ENCODE results near the gene SMURF1. TPM values are rescaled to one million over a fixed set of nuclear protein-coding genes. Genes with fewer than 3 reads are reported as not detected.

Gene SMURF1
- total and polyA plus RNA-seq, 5 experiments from 2014 or later: 0.95 to 29.1 (median 3.2) TPM

- POLR2A ChIA-PET: no interaction called here
- no peak for ATAC-seq
- peaks cover 17 to 54% (median 30%) of the 10 kb centered on the region in 4 donors for H3K4me1 Mint-ChIP-seq
Observed at GRCh38 chr7:99086532-99086931, 57.4 kb downstream of the SMURF1 start.

GRCh38 chr7:99083733-99084132, 60.2 kb downstream of the SMURF1 start:
- H3K4me1 Mint-ChIP-seq: peaks cover 21 to 56% (median 47%) of the 10 kb centered on the region in 4 donors
- H3K27ac Mint-ChIP-seq: no peak overlapping the region
- ATAC-seq: no peak
- H3K9me3 Mint-ChIP-seq: peaks cover 0 to 4% (median 0%) of the 10 kb centered on the region in 9 donors
- peaks cover 0 to 19% (median 19%) of the 10 kb centered on the region in 3 donors for H3K36me3 Mint-ChIP-seq
- POLR2A ChIA-PET: no interaction called here
- H3K4me3 Mint-ChIP-seq: no peak overlapping the region
- H3K27me3 Mint-ChIP-seq: no peaks in the 10 kb centered on the region
- DNase-seq: no peak

More at GRCh38 chr7:99086532-99086931, 57.4 kb downstream of the SMURF1 start:
- no peaks in the 10 kb centered on the region for H3K27me3 Mint-ChIP-seq
- peaks cover 0 to 4% (median 0%) of the 10 kb centered on the region in 9 donors for H3K9me3 Mint-ChIP-seq
- DNase-seq: no peak
- H3K27ac Mint-ChIP-seq: no peak overlapping the region
- peaks cover 0 to 21% (median 16%) of the 10 kb centered on the region in 3 donors for H3K36me3 Mint-ChIP-seq
- H3K4me3 Mint-ChIP-seq: no peak overlapping the region

DNA sequence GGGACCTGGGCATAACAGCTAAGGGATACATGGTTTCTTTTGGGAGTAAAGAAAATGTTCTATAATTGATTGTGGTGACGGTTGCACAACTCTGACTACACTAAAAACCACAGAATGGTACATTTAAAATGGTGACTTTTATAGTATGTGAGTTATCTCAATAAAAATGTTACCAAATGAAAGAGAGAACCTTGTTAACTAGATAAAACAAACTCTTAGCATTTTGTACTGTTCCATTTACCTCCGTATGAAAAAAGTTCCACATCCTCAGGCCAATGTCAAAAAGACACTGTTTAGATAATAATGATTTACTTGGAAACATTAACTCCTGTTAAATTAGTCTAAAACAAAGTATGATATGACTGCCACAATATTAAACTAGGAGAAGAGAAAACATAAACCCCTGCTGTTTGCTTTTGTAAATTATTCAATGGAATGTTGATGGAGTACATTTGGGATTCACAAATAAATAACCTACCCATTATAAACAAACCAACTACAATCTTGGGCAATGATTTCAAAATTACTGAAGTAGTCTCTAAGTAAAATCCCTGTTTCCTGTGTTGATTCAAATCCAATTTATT, 60.7 kb downstream of the SMURF1 start:
- Mint-ChIP-seq H3K9me3 (peaks cover 0 to 4% (median 0%) of the 10 kb centered on the region in 9 donors), H3K36me3 (peaks cover 0 to 17% (median 14%) of the 10 kb centered on the region in 3 donors), H3K27ac (peak overlapping the region in 1 of 10 donors; percentile 22), H3K4me3 (no peak overlapping the region), H3K4me1 (peaks cover 17 to 52% (median 46%) of the 10 kb centered on the region in 4 donors), H3K27me3 (no peaks in the 10 kb centered on the region)
- DNase-seq: no peak
- ATAC-seq: no peak
- POLR2A ChIA-PET: no interaction called here

DNA sequence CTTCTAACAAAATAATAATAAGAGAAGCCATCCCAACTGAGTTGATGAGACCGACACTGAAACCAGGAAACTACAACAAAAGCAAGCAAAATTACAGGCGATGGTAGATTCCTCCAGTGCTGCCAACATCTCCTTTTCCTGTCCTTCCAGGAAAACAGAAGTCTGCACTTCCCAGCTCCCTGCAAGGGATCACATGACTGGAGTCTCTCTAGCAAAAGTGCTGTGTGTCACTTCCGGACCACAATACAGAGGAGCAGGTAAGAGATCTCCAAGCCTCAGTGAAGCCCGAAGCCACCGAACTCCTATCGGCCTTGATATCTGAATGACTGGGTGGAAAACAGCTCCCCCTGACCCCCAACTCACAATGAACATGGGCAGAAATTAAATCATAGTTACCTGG, 63.2 kb downstream of the SMURF1 start:
- Mint-ChIP-seq H3K27me3 (no peaks in the 10 kb centered on the region), H3K4me3 (no peak overlapping the region), H3K36me3 (peaks cover 0 to 6% (median 3%) of the 10 kb centered on the region in 3 donors), H3K9me3 (no peaks in the 10 kb centered on the region), H3K27ac (peak overlapping the region in 3 of 10 donors; percentile 24 to 44 (median 39)), H3K4me1 (peaks cover 19 to 57% (median 52%) of the 10 kb centered on the region in 4 donors)
- DNase-seq (no peak), ATAC-seq (no peak)
- POLR2A ChIA-PET: no interaction called here

DNA sequence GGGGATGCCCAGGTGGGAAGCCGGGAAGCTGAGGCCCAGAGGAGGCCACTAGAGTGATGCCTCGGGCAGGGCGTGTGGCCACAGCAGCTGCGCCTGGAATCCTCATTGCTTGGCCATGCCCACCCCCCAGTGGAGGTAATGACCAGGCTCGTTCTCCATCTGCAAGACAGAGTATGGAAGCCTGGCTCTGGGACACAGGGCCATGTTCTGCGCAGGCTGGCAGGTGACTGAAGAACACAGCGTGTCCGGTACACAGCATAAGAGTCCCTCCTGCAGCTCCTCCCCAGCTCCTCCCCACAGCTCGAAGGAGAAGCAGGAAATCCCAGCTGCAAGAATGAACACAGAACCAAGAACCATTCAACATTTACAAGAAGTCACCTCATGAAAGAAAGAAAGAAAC, 64.8 kb downstream of the SMURF1 start:
- Mint-ChIP-seq H3K27ac (peak overlapping the region in 5 of 10 donors; percentile 11 to 77 (median 30)), H3K9me3 (no peaks in the 10 kb centered on the region), H3K27me3 (no peaks in the 10 kb centered on the region), H3K4me3 (peak overlapping the region in 5 of 10 donors; percentile 8 to 71 (median 12)), H3K36me3 (peaks cover 0 to 6% (median 0%) of the 10 kb centered on the region in 3 donors), H3K4me1 (peaks cover 19 to 54% (median 49%) of the 10 kb centered on the region in 4 donors)
- POLR2A ChIA-PET: interaction anchor here (0.6 kb wide), 1 partner anchor 303 kb away, joined by 6 read pairs; no protein-coding TSS in a partner anchor
- DNase-seq: peak in 2 of 10 donors; percentile 14 to 22
- ATAC-seq: peak in 1 of 2 donors; percentile 66

DNA sequence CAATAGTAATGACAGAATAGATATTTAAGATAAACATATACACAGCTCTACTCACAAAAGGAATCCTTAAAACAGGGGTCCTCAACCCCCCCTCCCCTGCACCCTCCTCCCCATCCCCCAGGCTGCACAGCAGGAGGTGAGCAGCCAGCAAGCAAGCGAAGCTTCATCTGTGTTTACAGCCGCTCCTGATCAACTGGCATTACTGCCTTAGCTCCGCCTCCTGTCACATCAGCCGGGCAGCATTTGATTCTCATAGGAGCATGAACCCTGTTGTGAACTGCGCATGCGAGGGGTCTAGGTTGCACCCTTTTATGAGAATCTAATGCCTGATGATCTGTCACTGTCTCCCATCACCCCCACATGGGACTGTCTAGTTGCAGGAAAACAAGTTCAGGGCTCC, 65.5 kb downstream of the SMURF1 start:
- Mint-ChIP-seq H3K27me3 (no peaks in the 10 kb centered on the region), H3K9me3 (no peaks in the 10 kb centered on the region), H3K4me3 (no peak overlapping the region), H3K27ac (peak overlapping the region in 2 of 10 donors; percentile 12 to 41), H3K4me1 (peaks cover 17 to 47% (median 44%) of the 10 kb centered on the region in 4 donors), H3K36me3 (peaks cover 0 to 6% (median 0%) of the 10 kb centered on the region in 3 donors)
- DNase-seq (no peak), ATAC-seq (no peak)
- POLR2A ChIA-PET: interaction anchor here (0.6 kb wide), 1 partner anchor 304 kb away, joined by 6 read pairs; no protein-coding TSS in a partner anchor

DNA sequence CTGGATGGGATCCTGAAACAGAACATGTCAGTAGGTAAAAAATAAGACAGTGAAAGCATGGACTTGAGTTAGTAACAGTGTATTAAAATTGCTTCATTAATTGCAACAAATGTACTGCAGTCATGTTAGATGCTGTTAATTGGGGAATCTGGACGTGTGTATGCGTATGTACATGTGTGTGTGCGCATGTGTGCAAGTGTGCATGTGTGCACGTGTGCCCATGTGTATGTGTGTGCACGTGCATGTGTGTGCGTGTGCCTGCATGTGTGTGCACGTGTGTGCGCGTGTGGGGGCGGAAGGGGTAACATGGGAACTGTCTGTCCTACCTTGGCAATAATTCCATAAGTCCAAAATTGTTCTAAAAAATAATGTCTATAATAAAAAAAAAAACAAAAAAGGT, 67.3 kb downstream of the SMURF1 start:
- H3K4me3 Mint-ChIP-seq: no peak overlapping the region
- H3K27ac Mint-ChIP-seq: peak overlapping the region in 2 of 10 donors; percentile 2 to 58
- POLR2A ChIA-PET: no interaction called here
- ATAC-seq (no peak), DNase-seq (no peak)
- H3K36me3 Mint-ChIP-seq: peaks cover 0 to 3% (median 0%) of the 10 kb centered on the region in 3 donors
- H3K27me3 Mint-ChIP-seq: no peaks in the 10 kb centered on the region
- H3K4me1 Mint-ChIP-seq: peaks cover 16 to 38% (median 32%) of the 10 kb centered on the region in 4 donors
- H3K9me3 Mint-ChIP-seq: no peaks in the 10 kb centered on the region

DNA sequence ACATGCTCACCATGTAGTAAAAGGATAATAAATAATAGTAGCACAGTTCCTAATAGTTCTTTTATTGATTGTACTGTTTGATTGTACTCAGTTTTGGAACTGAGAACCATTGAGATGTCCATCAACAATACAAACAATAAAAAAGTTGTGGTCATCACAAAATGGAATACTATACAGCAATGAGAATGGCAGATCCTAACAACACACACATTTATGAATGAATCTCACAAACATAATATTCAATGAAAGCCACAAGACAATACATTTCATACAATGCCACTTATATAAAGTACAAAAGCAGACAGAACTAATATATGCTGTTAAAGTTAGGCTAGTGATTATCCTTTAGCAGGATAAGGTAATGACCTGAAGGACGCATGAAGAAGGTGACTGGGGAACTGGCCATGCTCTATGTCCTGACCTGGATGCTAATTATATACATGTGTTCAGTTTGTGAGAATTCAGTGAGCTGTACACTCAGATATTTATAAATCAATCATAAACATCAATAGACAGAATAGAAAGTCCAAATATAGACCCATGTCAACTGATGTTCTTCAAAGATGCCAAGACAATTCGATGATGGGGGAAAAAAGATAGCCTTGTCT, 70.0 kb downstream of the SMURF1 start:
- DNase-seq (no peak), ATAC-seq (no peak)
- POLR2A ChIA-PET: no interaction called here
- Mint-ChIP-seq H3K4me3 (no peak overlapping the region), H3K27ac (no peak overlapping the region), H3K9me3 (no peaks in the 10 kb centered on the region), H3K4me1 (peaks cover 17 to 37% (median 24%) of the 10 kb centered on the region in 4 donors), H3K27me3 (no peaks in the 10 kb centered on the region), H3K36me3 (no peaks in the 10 kb centered on the region)

- no peaks in the 10 kb centered on the region for H3K36me3 Mint-ChIP-seq
- no peak for ATAC-seq
- H3K9me3 Mint-ChIP-seq: no peaks in the 10 kb centered on the region
- DNase-seq: no peak
- peak overlapping the region in 1 of 10 donors; percentile 12 for H3K27ac Mint-ChIP-seq
- no peaks in the 10 kb centered on the region for H3K27me3 Mint-ChIP-seq
- no peak overlapping the region for H3K4me3 Mint-ChIP-seq
- H3K4me1 Mint-ChIP-seq: peaks cover 21 to 34% (median 28%) of the 10 kb centered on the region in 4 donors
- POLR2A ChIA-PET: no interaction called here
Observed at GRCh38 chr7:99072126-99072525, 71.8 kb downstream of the SMURF1 start.

GRCh38 chr7:99070361-99070760, 73.5 kb downstream of the SMURF1 start:
- Mint-ChIP-seq H3K9me3 (no peaks in the 10 kb centered on the region), H3K36me3 (peaks cover 0 to 5% (median 0%) of the 10 kb centered on the region in 3 donors), H3K27me3 (no peaks in the 10 kb centered on the region), H3K27ac (peak overlapping the region in 1 of 10 donors; percentile 31), H3K4me1 (peaks cover 19 to 32% (median 21%) of the 10 kb centered on the region in 4 donors), H3K4me3 (no peak overlapping the region)
- POLR2A ChIA-PET: interaction anchor here (0.5 kb wide), 1 partner anchor 11 kb away, joined by 5 read pairs; no protein-coding TSS in a partner anchor
- ATAC-seq (no peak), DNase-seq (no peak)

- Mint-ChIP-seq H3K4me3 (no peak overlapping the region), H3K27me3 (no peaks in the 10 kb centered on the region), H3K27ac (peak overlapping the region in 6 of 10 donors; percentile 9 to 75 (median 29)), H3K36me3 (peaks cover 3 to 32% (median 6%) of the 10 kb centered on the region in 3 donors), H3K9me3 (no peaks in the 10 kb centered on the region), H3K4me1 (peaks cover 5 to 24% (median 17%) of the 10 kb centered on the region in 4 donors)
- no peak for DNase-seq
- POLR2A ChIA-PET: interaction anchor here (0.6 to 0.7 kb wide), 2 partner anchors 35 to 256 kb away, joined by 3 to 4 read pairs; no protein-coding TSS in a partner anchor
- ATAC-seq: no peak
Observed at GRCh38 chr7:99061001-99061776, 82.7 kb downstream of the SMURF1 start.

DNA sequence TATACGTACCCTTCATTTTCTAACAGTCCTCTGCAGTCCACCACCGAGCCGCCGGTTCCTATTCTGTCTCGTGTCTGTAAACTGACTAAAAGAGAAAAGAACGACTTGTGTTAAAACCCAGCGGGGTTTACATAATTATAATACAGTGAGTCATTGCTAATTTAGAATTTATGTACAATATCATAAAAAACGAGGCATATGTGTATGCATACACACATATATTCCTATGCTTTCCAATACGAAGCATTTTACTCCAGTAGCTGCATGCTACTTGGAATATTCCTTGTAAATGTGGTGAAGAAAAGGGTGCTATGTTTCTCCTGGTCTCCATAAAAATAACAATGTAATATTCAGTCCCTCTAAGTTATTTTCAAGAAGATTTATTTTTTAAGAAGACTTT, 89.1 kb downstream of the SMURF1 start:
- Mint-ChIP-seq H3K9me3 (no peaks in the 10 kb centered on the region), H3K36me3 (peaks cover 0 to 82% (median 28%) of the 10 kb centered on the region in 3 donors)
- POLR2A ChIA-PET: no interaction called here

More for the DNA sequence above, 89.1 kb downstream of the SMURF1 start:
- H3K27ac Mint-ChIP-seq: no peak overlapping the region
- no peaks in the 10 kb centered on the region for H3K27me3 Mint-ChIP-seq
- H3K4me1 Mint-ChIP-seq: no peaks in the 10 kb centered on the region
- ATAC-seq (no peak), DNase-seq (no peak)
- H3K4me3 Mint-ChIP-seq: no peak overlapping the region
